GM19193 (cell line): Measurements from ENCODE around the gene URB1.

ENCODE experiments used
- POLR2A ChIP-seq: IDR thresholded peaks from 4 replicates; pipeline ENCODE4 v1.6.1; 2011; ENCODE audit not compliant: insufficient read depth, insufficient read length; ENCODE audit errors: extremely low read depth

Gene URB1

DNA sequence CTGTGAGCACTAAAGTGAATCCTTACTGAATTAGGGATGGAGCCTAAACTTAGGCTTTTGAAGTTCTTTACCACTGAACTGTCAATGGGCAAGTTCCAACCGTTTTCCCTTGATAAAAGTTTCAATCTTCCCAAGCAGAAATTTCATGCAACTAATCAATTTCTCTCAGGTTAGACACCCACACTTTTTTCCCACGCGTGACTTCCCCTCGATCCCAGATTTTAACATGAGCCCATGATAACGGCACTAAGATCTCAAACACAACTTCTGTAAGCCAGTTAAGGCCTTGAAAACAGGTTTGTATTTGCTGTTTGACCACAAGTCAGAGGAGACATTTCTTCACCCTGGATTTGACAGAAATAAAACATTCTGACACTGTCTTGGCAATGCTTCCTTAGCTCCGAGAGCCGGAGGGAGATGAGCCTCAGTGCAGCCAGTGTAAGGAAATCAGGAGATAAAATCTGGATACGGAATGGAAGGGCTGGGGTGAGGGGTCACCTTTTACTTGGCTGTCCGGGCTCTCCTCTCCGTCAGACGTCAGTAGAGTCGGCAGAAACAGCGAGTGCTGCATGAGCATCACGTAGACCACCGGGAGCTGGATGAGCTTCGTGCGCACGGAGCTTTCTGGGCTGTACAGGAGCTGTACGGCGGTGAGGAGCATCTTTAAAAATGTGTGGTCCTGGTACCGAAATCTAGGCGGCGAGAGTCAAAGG lies 54.4 kb downstream of the URB1 start:
- no peak for TF ChIP-seq POLR2A

DNA sequence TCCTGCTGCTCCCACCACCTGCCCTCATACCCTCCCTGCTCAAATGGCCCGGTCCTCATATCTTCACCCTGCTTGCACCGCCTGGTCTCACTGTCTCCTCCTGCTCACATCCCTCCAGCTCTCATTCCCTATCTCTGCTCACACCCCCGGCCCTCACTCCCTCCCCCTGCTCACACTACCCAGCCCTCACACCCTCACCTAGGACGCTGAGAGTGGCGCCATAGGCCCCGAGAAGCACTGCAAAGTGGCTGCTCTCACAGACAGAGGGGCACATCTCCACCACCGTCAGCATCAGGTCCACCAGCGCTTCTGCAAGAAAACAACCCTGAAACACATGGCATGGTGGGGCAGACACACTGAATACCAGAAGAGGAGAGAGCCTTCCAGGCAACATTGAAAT lies 55.6 kb downstream of the URB1 start:
- no peak for TF ChIP-seq POLR2A

DNA sequence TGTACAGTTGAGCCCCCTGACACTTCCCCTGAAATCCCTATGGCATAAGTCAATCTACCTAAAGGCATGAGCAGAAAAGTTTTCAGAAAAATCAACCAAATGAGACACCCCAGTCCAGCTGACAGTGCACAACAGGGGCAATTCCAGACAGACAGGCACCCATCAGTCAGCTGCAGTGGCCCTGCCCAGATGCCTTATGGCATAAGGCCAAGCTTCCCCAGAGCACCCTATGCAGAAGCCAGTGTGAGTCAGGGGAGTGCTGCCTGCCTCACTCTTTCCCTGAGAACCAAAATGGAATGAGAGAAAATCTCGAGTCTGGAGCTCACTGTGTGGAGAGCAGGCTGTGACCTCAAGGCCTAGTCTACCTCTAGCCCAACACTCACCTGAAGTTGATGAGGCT lies 56.1 kb downstream of the URB1 start:
- TF ChIP-seq POLR2A, result no peak

- no peak for TF ChIP-seq POLR2A
These were observed 56.9 kb downstream of the URB1 start for GRCh38 chr21:32335601-32336575.

DNA sequence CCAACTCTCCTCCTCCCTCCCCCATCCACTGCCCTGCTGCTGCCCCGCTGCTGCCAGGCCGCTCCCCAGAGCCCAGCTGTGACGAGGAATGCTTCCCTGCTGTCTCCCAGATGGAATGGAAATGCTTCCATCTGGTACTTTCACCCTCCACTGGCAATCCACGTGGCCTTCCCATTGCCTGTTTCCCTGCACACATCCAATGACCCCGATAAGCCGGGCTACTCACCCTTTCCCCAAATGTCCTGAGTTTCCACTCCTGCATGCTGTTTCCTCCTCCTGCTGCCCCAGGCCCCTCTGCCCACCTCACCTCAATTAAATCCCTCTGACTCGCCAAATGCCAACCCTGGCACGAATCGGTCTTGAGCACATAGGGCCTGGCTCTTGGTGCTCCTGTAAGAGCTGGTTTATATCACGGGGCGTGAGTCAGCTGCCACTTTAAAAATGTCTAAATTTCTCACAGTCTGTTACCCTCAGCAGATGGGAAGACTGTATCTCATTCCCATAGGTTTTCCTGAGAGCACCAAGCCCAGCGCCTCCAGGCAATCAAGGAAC lies 57.8 kb downstream of the URB1 start:
- no peak for TF ChIP-seq POLR2A

DNA sequence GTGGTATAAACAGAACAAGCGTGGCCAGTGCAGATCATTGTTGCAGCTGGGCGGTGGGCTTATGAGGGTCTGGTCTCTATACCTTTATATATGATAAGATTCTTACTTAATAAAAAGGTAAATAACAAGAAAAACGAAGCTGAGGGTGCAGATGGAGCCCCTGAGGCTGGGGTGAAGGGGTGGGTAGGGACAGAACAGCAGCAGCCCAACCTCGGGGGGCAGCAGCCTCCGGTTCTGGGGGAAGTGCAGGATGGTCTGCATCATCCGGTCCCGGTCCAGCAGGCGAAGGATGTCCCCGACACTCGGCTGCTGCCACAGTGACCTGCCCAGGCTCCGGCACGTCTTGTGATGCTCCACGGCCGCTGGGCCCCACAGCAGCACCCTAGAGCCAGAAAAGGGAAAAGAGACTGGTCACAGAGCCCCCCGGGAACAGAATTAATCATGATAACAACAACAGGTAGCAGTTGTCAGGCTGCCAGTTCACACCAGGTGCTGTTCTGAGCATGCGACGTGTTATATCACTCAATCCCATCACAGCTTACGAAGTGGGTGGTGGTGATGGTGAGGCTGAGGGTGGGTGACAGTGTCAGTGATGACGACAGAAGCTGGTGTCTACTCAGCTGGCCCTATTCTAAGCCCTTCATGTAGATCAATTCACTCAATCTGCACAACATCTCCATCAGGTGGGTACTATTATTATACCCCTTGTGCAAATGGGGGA lies 58.7 kb downstream of the URB1 start:
- TF ChIP-seq POLR2A, result no peak

DNA sequence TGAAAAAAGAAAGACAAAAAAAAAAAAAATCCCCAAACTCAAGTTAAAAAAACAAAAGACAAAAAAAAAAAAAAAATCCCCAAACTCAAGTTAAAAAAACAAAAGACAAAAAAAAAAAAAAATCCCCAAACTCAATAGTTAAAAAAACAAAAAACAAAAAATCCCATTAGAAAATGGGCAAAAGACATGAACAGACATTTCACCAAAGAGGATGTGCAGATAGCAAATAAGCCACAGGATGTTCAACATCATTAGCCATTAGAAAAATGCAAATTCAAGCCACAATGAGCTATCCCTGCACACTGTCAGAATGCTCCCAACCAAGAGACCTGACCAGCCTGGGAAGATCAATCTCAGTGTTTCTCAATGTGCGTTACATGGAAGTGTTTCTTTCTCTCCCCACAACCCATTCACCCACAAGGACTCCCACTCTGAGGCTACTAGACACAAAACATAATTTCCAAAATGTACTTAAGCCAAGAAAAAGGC lies 60.3 kb downstream of the URB1 start:
- no peak for TF ChIP-seq POLR2A

DNA sequence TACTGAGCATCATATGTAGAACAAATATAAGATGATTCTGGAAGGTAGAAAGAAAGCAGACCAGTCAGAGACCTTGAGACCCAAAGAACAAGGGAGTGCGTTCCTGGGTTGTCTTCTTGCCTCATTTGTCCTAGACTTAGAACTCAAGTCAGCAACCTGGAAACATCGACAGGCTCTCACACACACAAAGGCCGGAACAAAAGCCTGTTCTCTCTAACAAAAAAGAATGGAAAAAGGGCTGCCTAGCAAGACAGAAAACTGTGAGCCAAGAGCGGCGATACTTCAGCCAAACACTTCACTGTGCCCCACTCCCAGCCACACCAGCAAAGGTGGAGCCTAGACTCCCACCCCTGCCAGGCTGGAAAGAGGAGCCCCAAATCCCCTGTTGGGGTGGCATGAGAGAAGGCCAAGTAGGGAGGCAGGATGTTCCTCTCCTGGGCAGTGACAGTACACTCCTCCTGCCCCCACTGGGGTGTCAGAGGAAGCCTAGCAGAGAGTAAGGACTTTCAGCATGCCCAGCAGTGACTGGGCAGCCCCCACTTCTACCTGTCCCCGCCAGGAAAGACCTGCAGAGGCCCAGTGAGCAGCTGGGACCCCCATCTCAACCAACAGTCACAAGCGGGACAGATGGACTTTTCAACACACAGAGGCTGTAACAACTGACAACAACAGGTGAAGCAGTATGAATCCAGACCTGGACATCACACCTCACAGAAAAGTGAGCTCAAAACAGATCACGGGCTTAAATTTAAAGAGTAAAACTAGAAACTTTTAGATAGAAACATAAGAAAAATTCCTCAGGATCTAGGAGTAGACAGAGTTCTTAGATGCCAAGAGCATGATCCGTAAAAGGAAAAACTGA lies 61.1 kb downstream of the URB1 start:
- no peak for TF ChIP-seq POLR2A

DNA sequence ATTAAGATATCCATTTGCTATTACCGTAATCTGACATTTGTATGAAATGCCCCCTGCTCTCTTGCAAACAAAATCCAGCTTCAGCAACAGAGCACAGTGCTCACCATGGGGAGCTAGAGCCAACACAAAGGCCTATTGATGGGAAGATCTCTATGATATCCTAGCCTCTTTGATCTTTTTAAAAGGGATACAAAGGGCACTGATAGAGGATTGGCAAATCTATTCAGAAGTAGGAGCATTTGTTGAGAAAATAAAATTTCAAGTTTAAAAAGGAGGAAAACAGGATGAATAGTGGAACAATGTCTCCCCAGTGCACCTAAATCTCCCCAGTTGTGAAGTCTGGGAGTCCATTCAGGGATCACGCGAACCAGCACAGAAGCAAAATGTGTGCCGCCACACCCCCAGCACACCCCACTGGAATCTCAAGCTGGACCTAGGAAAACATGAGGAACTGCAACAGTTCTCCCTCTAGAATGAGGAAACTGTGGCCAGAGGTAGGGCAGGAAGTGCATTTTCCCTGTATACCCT lies 62.0 kb downstream of the URB1 start:
- no peak for TF ChIP-seq POLR2A

GRCh38 chr21:32329776-32330175 lies 63.0 kb downstream of the URB1 start:
- no peak for TF ChIP-seq POLR2A

GRCh38 chr21:32329331-32329730 lies 63.5 kb downstream of the URB1 start:
- TF ChIP-seq POLR2A, result no peak

DNA sequence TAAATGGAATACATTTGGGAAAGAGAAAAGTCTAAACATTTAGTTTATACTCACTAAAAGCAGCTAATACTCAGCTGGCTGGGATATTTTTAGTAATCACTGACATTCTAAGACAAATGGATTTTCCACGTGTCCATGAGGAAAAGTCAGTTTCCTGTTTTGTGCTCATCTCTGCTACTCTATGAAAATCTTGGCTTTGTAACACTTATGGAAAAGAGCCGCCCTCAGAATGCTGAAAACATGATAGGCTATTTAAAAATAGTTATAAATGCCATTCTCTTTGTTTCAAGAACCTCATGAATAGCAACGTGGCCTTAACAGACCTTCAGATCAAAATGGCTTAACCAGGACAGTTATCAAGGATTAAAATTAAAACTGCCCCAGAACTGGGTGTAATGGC lies 64.2 kb downstream of the URB1 start:
- TF ChIP-seq POLR2A, result no peak

GRCh38 chr21:32325706-32326105 lies 67.1 kb downstream of the URB1 start:
- TF ChIP-seq POLR2A, result no peak

GRCh38 chr21:32322676-32323075 lies 70.1 kb downstream of the URB1 start:
- no peak for TF ChIP-seq POLR2A
